ENCODE measurements around the gene JUP. TPM values are rescaled to one million over a fixed set of nuclear protein-coding genes. Genes with fewer than 3 reads are reported as not detected.

Gene JUP
- total and polyA plus RNA-seq, 2 of the 4 experiments (the other 2 are of a cell fraction): 12.9 to 27.3 TPM

DNA sequence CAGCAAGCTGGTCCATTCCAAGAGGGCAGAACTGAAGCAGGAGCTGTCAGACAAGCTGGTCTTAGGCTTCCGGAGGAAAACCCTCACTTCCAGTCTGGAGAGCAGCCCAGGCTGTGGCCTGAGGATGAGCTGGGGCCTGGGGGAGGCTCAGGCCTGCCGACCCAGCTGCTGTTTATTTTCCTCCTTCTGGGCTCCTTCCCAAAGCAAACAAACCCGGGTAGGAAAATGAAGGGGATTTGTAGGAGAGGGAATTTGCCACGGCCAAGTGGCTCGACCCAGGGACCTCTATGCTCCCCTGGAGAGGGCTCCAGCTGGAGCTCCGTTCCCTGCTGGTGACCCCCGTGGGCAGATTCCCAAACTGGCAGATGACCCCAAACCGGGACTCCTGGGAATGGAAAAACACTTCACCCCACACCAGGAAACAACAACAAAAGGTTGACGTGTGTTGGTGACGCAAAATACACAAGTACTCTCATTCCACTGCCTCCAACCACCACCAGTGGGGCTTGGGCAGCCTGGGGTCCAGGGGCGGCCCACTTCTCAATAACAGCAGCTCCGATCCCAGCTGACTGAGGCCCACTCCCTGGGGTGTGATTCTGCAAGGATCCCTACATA is 8.8 kb downstream of the JUP start:
- Histone ChIP-seq H3K79me1 (ENCODE audit: low read depth in 1 of 2, low read length in 2 of 2) (peaks cover 11 to 70% of the 10 kb centered on the region in 2 experiments; a peak in 3 of 4 replicates), H4K5ac (ENCODE audit: low read depth, low read length) (peak overlapping the region; percentile 28), H2AK5ac (ENCODE audit: low read depth, low read length) (peak overlapping the region; percentile 97), H4K20me1 (ENCODE audit: insufficient read depth, low read length) (peaks cover 44% of the 10 kb centered on the region), H2BK120ac (ENCODE audit: low read depth, low read length) (peak overlapping the region; percentile 83), H2AK9ac (replicated peaks; ENCODE audit: low read depth, low read length, poor library complexity) (peak overlapping the region; percentile 47), H4K91ac (ENCODE audit: insufficient read depth, low read depth, low read length) (peak overlapping the region; percentile 66), H3K9me1 (ENCODE audit: insufficient read depth, low read length) (peaks cover 23% of the 10 kb centered on the region), H3K23ac (ENCODE audit: low read depth, low read length) (peak overlapping the region; percentile 77; the same call in 1 of the 2 replicates), H3K18ac (ENCODE audit: low read depth, low read length) (peak overlapping the region; percentile 32), H3K9ac (ENCODE audit: low read depth, low read length) (no peak overlapping the region), H3K4me1 (ENCODE audit: control insufficient read depth, insufficient read depth, low read length) (peaks cover 34% of the 10 kb centered on the region), H4K8ac (ENCODE audit: low read depth in 2 of 2, low read length in 2 of 2) (peak overlapping the region; percentile 66 to 77), H2BK20ac (ENCODE audit: low read depth, low read length) (peak overlapping the region; percentile 9; the same call in 1 of the 2 replicates), H3K4me3 (ENCODE audit: insufficient read depth, low read depth, low read length) (no peak overlapping the region), H3K4me2 (ENCODE audit: low read depth, low read length) (peak overlapping the region; percentile 1), H3K27ac (ENCODE audit: insufficient read depth, low read length) (peak overlapping the region; percentile 82), H3K9me3 (ENCODE audit: control insufficient read depth, insufficient read depth, low read length) (no peaks in the 10 kb centered on the region), H3K36me3 (ENCODE audit: control insufficient read depth, insufficient read depth, low read length) (peaks cover 7% of the 10 kb centered on the region; the same call in 1 of the 2 replicates), H3K56ac (ENCODE audit: extremely low read depth, insufficient read depth, low read length) (0 out of 2 replicates have a peak overlapping the region, but pooled peaks have one; percentile 28), H3K27me3 (ENCODE audit: control insufficient read depth, insufficient read depth, low read length) (no peaks in the 10 kb centered on the region), H3K4ac (ENCODE audit: low read depth, low read length) (peak overlapping the region; percentile 84), H2AFZ (replicated peaks; ENCODE audit: low read length, poor library complexity) (peak overlapping the region; percentile 76), H2BK5ac (ENCODE audit: low read depth, low read length, poor library complexity, severe bottlenecking) (peak overlapping the region; percentile 81), H3K14ac (replicated peaks; ENCODE audit: low read depth, low read length) (peak overlapping the region; percentile 64), H2BK15ac (ENCODE audit: low read depth, low read length) (peak overlapping the region; percentile 74; the same call in 1 of the 3 replicates)
- WGBS, 2 experiments (ENCODE audit: extremely low coverage in 2 of 2, insufficient read length in 1 of 2): no CpG with 5 or more reads among the region's 12 CpGs
- CTCF ChIA-PET: interaction anchor here (0.6 to 1.6 kb wide), 3 partner anchors 9 to 24 kb away, joined by 5 to 7 read pairs (median 7); partner anchors contain the start of gene JUP
- DNase-seq (peak; percentile 96), ATAC-seq (ENCODE audit: low read depth) (peak; percentile 83)
- POLR2A ChIA-PET (ENCODE audit: unreplicated experiment): interaction anchor here (0.7 to 0.8 kb wide), 2 partner anchors 9 to 27 kb away, joined by 3 to 6 read pairs; partner anchors contain the start of gene JUP
- intact Hi-C loops (cut with micrococcal nuclease) (loop anchor here (1.0 kb wide), 1 partner anchor 24 kb away; no protein-coding TSS in a partner anchor), dilution Hi-C loops (cut with HindIII; ENCODE audit: low sequenced_read_pairs, unreplicated experiment) (no loop called here), in situ Hi-C loops (cut with MboI; ENCODE audit: low sequenced_read_pairs) (no loop called here)
- no TSS peak for BruUV-seq (replicated peaks)
- TF ChIP-seq BHLHE40 (IDR thresholded peaks at IDR 0.05; ENCODE audit: low read depth, low read length): no peak; the same call in none of the 2 replicates
- TF ChIP-seq CHD1 (IDR thresholded peaks at IDR 0.05; ENCODE audit: low read depth, low read length): no peak
- TF ChIP-seq MXI1 (IDR thresholded peaks at IDR 0.05; ENCODE audit: borderline replicate concordance, low read depth, low read length): no peak
- TF ChIP-seq MAFK (IDR thresholded peaks at IDR 0.05; ENCODE audit: low read depth, low read length): no peak
- peak; percentile 49; the same call in 1 of the 2 replicates for TF ChIP-seq POLR2A (IDR thresholded peaks at IDR 0.05; ENCODE audit: low read depth, low read length)
- no peak for TF ChIP-seq RFX5 (IDR thresholded peaks at IDR 0.05; ENCODE audit: low read depth, low read length)
- TF ChIP-seq, protein P1, sequence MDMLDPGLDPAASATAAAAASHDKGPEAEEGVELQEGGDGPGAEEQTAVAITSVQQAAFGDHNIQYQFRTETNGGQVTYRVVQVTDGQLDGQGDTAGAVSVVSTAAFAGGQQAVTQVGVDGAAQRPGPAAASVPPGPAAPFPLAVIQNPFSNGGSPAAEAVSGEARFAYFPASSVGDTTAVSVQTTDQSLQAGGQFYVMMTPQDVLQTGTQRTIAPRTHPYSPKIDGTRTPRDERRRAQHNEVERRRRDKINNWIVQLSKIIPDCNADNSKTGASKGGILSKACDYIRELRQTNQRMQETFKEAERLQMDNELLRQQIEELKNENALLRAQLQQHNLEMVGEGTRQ (IDR thresholded peaks at IDR 0.05; ENCODE audit: low read depth, low read length): no peak
- TF ChIP-seq, protein P2, sequence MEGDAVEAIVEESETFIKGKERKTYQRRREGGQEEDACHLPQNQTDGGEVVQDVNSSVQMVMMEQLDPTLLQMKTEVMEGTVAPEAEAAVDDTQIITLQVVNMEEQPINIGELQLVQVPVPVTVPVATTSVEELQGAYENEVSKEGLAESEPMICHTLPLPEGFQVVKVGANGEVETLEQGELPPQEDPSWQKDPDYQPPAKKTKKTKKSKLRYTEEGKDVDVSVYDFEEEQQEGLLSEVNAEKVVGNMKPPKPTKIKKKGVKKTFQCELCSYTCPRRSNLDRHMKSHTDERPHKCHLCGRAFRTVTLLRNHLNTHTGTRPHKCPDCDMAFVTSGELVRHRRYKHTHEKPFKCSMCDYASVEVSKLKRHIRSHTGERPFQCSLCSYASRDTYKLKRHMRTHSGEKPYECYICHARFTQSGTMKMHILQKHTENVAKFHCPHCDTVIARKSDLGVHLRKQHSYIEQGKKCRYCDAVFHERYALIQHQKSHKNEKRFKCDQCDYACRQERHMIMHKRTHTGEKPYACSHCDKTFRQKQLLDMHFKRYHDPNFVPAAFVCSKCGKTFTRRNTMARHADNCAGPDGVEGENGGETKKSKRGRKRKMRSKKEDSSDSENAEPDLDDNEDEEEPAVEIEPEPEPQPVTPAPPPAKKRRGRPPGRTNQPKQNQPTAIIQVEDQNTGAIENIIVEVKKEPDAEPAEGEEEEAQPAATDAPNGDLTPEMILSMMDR (conservative IDR thresholded peaks at IDR 0.05; ENCODE audit: low read depth, low read length): no peak
- peak; percentile 79 for TF ChIP-seq RCOR1 (IDR thresholded peaks at IDR 0.05; ENCODE audit: insufficient replicate concordance, low read length)
- TF ChIP-seq SMC3 (IDR thresholded peaks at IDR 0.05; ENCODE audit: low read depth, low read length): no peak; the same call in 1 of the 2 replicates
- TF ChIP-seq, protein P3, sequence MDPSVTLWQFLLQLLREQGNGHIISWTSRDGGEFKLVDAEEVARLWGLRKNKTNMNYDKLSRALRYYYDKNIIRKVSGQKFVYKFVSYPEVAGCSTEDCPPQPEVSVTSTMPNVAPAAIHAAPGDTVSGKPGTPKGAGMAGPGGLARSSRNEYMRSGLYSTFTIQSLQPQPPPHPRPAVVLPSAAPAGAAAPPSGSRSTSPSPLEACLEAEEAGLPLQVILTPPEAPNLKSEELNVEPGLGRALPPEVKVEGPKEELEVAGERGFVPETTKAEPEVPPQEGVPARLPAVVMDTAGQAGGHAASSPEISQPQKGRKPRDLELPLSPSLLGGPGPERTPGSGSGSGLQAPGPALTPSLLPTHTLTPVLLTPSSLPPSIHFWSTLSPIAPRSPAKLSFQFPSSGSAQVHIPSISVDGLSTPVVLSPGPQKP (IDR thresholded peaks at IDR 0.05; ENCODE audit: borderline replicate concordance, low read depth, low read length): no peak
- peak; percentile 48; the same call in 1 of the 2 replicates for TF ChIP-seq MAZ (IDR thresholded peaks at IDR 0.05; ENCODE audit: borderline replicate concordance, low read depth, low read length)
- no peak for TF ChIP-seq FOS (IDR thresholded peaks at IDR 0.05; ENCODE audit: low read depth, low read length)
- no peak for TF ChIP-seq NFE2L2 (IDR thresholded peaks at IDR 0.05; ENCODE audit: low read depth, low read length)
